PC-3 (cell line): ENCODE results near the gene DUSP28. TPM values are rescaled to one million over a fixed set of nuclear protein-coding genes. Genes with fewer than 3 reads are reported as not detected.

ENCODE experiments used
- ATAC-seq: fragments of 200-7000 bp; cut with Tn5 transposase; 2 replicates; pipeline ENCODE4 v1.9.1; 2020; ENCODE audit warnings: mild to moderate bottlenecking, moderate library complexity
- BruUV-seq: library from RNA; stranded (reverse); fragments of 400-500 nt; replicated peaks from 2 replicates; lab custom pipeline; 2021; lab: Mats Ljungman, UMichigan
- CTCF ChIA-PET: fragments of 300-600 bp; sonication (Branson Sonifier 250); formaldehyde crosslinking; loops from one replicate; lab custom pipeline; 2022; ENCODE audit warnings: antibody characterized with exemption; lab: Charles Lee
- POLR2A ChIA-PET: fragments of 300-600 bp; sonication (Branson Sonifier 250); formaldehyde crosslinking; loops from one replicate; lab custom pipeline; 2022; ENCODE audit warnings: antibody characterized with exemption; ENCODE audit not compliant: unreplicated experiment; lab: Charles Lee
- DNase-seq: peaks from one replicate; pipeline ENCODE4 v3.0.0-alpha.2; 2015
- H2AFZ ChIP-seq: fragments of 300-600 bp; sonication (generic); 2 replicates; pipeline ENCODE4 v1.6.0; 2016; ENCODE audit warnings: antibody characterized with exemption, low read length
- H3F3A ChIP-seq: fragments of 300-600 bp; sonication (generic); one replicate; pipeline ENCODE4 v1.6.0; 2017; ENCODE audit warnings: antibody characterized with exemption, low read length, control low read depth, mild to moderate bottlenecking; ENCODE audit not compliant: unreplicated experiment
- H3K27ac ChIP-seq: fragments of 300-600 bp; sonication (generic); 2 replicates; pipeline ENCODE4 v1.5.1; 2016; ENCODE audit warnings: mild to moderate bottlenecking, low read length
- H3K27me3 ChIP-seq: fragments of 300-600 bp; sonication (generic); 2 replicates; pipeline ENCODE4 v1.6.1; 2016; ENCODE audit warnings: low read length, mixed read lengths
- H3K36me3 ChIP-seq: fragments of 300-600 bp; sonication (generic); 2 replicates; pipeline ENCODE4 v1.6.1; 2016; ENCODE audit warnings: low read depth, mixed run types, low read length, mixed read lengths
- H3K4me1 ChIP-seq: fragments of 300-600 bp; sonication (generic); 2 replicates; pipeline ENCODE4 v1.5.1; 2016; ENCODE audit warnings: low read length; ENCODE audit not compliant: insufficient read depth
- H3K4me2 ChIP-seq: fragments of 300-600 bp; sonication (generic); 2 replicates; pipeline ENCODE4 v1.6.0; 2016; ENCODE audit warnings: low read length
- H3K4me3 ChIP-seq: fragments of 300-600 bp; sonication (generic); 2 replicates; pipeline ENCODE4 v1.5.1; 2016; ENCODE audit warnings: mild to moderate bottlenecking, low read length, mixed read lengths
- H3K79me2 ChIP-seq: fragments of 300-600 bp; sonication (generic); 2 replicates; pipeline ENCODE4 v1.6.1; 2017; ENCODE audit warnings: low read length, mixed read lengths
- H3K9ac ChIP-seq: fragments of 300-600 bp; sonication (generic); 2 replicates; pipeline ENCODE4 v1.6.0; 2016; ENCODE audit warnings: mild to moderate bottlenecking, low read length
- H3K9me2 ChIP-seq: fragments of 300-600 bp; sonication (generic); replicated peaks from 2 replicates; pipeline ENCODE4 v1.6.1; 2016; ENCODE audit warnings: mixed run types, low read length, mixed read lengths
- H3K9me3 ChIP-seq: fragments of 300-600 bp; sonication (generic); 2 replicates; pipeline ENCODE4 v1.6.1; 2016; ENCODE audit warnings: low read length, mixed read lengths
- H4K20me1 ChIP-seq: fragments of 300-600 bp; sonication (generic); 2 replicates; pipeline ENCODE4 v1.6.1; 2016; ENCODE audit warnings: low read length, mixed read lengths
- CTCF ChIP-seq: fragments of 300-600 bp; sonication (generic); conservative IDR thresholded peaks from 2 replicates; pipeline ENCODE4 v1.5.1; 2017; ENCODE audit warnings: antibody characterized with exemption, low read depth, mild to moderate bottlenecking, low read length
- EZH2 ChIP-seq: fragments of 300-600 bp; sonication (generic); IDR thresholded peaks from one replicate; pipeline ENCODE4 v1.6.1; 2017; ENCODE audit warnings: antibody characterized with exemption, mild to moderate bottlenecking, low read length; ENCODE audit not compliant: unreplicated experiment
- EZH2phosphoT487 ChIP-seq: fragments of 300-600 bp; sonication (generic); IDR thresholded peaks from 2 replicates; pipeline ENCODE4 v1.6.1; 2018; ENCODE audit warnings: mild to moderate bottlenecking, antibody characterized with exemption, low read length, borderline replicate concordance
- intact Hi-C: fragments of 100-400 bp; cut with micrococcal nuclease; formaldehyde crosslinking; loops from 2 replicates; pipeline ENCODE4 v1.9.0; 2023
- total RNA-seq: library from RNA; depleted of rRNA; stranded (reverse); fragments of >200 nt; gene quantifications from 2 replicates; pipeline ENCODE4 v1.2.3, GENCODE V29; 2014

Gene DUSP28
- total RNA-seq, 1 experiment from 2014 or later, result 8.3 TPM

GRCh38 chr2:240572141-240573031 is 12.2 kb downstream of the DUSP28 start:
- ChIA-PET CTCF (no interaction called here), POLR2A (no interaction called here)
- DNase-seq, result no peak
- Histone ChIP-seq H3K4me2 (no peak overlapping the region), H3K27ac (no peak overlapping the region), H4K20me1 (no peaks in the 10 kb centered on the region), H3K9me3 (no peaks in the 10 kb centered on the region), H3K27me3 (no peaks in the 10 kb centered on the region), H3K4me3 (no peak overlapping the region), H3K36me3 (peaks cover 4% of the 10 kb centered on the region; the same call in 1 of the 2 replicates), H3K9me2 (no peaks in the 10 kb centered on the region), H3F3A (no peaks in the 10 kb centered on the region), H3K9ac (no peak overlapping the region), H3K4me1 (peaks cover 16% of the 10 kb centered on the region), H3K79me2 (peaks cover 26% of the 10 kb centered on the region), H2AFZ (no peak overlapping the region)
- no TSS peak for BruUV-seq
- intact Hi-C loops, result no loop called here
- no peak for TF ChIP-seq CTCF
- no peak for TF ChIP-seq EZH2
- no peak for TF ChIP-seq EZH2phosphoT487
- ATAC-seq, result no peak

GRCh38 chr2:240573071-240573515 is 12.9 kb downstream of the DUSP28 start:
- ChIA-PET CTCF (no interaction called here), POLR2A (no interaction called here)
- no peak overlapping the region for H2AFZ ChIP-seq
- peaks cover 4% of the 10 kb centered on the region; the same call in 1 of the 2 replicates for H3K36me3 ChIP-seq
- H3K9me2 ChIP-seq, result no peaks in the 10 kb centered on the region
- no peak overlapping the region for H3K27ac ChIP-seq
- intact Hi-C loops, result no loop called here
- H3F3A ChIP-seq, result no peaks in the 10 kb centered on the region
- DNase-seq (no peak), ATAC-seq (no peak)
- no peaks in the 10 kb centered on the region for H3K9me3 ChIP-seq
- no peak overlapping the region for H3K4me2 ChIP-seq
- no peak for TF ChIP-seq EZH2
- TF ChIP-seq CTCF, result no peak
- no peak for TF ChIP-seq EZH2phosphoT487
- no peaks in the 10 kb centered on the region for H3K27me3 ChIP-seq
- peaks cover 32% of the 10 kb centered on the region for H3K79me2 ChIP-seq
- no peak overlapping the region for H3K4me3 ChIP-seq
- H3K4me1 ChIP-seq, result peaks cover 11% of the 10 kb centered on the region
- H4K20me1 ChIP-seq, result no peaks in the 10 kb centered on the region
- H3K9ac ChIP-seq, result no peak overlapping the region
- no TSS peak for BruUV-seq
